ENCODE measurements around the gene U2AF1. TPM values are rescaled to one million over a fixed set of nuclear protein-coding genes. Genes with fewer than 3 reads are reported as not detected.
"Not testable (repeated sequence)": the region's sequence is repeated elsewhere in the genome, so short reads cannot be mapped to it uniquely, and the experiment has no call there.

The U2AF1 gene
- total RNA-seq, 1 experiment from 2014 or later, result 43.9 TPM

DNA sequence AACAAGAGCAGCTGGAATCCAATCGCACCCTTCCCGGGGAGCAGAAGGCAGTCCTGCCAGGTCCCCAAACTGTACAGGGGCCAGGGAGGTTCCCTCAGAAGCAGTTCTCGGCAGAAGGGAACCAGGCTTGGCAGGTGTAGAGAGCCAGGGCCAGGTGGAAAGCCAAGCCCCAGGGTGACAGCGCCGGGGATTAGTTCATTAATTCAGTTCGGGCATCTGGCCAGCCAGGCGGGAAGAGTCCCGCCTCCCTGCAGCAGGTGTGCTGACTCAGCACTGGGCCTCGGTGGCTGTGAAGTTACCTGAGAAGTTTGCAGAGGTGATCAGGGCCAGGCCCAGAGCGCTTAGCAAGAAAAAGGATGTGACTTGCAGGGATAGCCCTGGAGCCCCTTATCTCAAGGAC lies 37.7 kb downstream of the U2AF1 start:
- H3K4me1 ChIP-seq (replicated peaks); H3K36me3 ChIP-seq; H3K4me3 ChIP-seq; DNase-seq (ENCODE audit: low read depth in 1 of 2, low spot score in 2 of 2); H3K27me3 ChIP-seq (replicated peaks); H3K27ac ChIP-seq; H3K9me3 ChIP-seq (replicated peaks): not testable (repeated sequence)

DNA sequence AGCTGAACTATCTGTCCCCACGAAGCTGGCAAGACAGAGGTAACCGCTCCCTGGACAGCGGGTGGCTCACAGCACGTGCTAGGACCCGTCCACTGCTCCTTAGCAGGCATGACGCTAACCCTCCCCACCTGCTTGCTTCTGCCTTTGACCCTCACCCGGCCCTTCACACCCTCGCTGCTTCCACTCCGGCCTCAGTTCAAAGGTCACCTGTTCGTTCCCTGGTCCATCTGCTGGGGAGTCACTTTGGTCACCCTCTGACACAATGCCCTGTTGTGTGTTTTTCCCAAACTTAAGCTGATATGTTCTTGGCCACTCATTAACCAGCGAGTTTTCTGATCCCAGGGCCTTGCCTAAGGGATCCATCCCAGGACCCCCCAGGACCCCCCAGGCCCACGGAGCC lies 39.3 kb downstream of the U2AF1 start:
- not testable (repeated sequence) for H3K27ac ChIP-seq; H3K4me1 ChIP-seq (replicated peaks); H3K36me3 ChIP-seq; H3K9me3 ChIP-seq (replicated peaks); H3K4me3 ChIP-seq; DNase-seq (ENCODE audit: low read depth in 1 of 2, low spot score in 2 of 2); H3K27me3 ChIP-seq (replicated peaks)

DNA sequence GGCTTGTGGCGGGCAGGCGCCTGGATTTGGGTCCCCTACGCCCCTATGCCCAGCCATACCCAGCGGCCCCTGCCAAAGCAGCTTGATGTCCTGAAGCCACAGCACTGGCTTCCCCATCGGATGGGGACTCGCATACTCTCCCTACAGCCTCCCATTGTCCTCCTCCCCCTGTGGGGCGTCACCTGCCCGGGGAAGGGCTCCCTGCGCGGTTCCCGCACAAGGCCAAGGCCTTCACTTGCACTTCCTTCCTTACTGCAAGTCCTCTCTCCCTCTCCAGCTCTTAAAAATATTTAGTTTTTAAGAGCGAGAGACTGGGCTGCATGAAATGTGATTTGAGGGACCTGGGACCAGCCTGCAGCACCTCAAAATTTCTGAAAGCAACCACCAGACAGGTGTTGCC lies 40.7 kb downstream of the U2AF1 start:
- H3K4me1 ChIP-seq (replicated peaks); DNase-seq (ENCODE audit: low read depth in 1 of 2, low spot score in 2 of 2); H3K27ac ChIP-seq; H3K4me3 ChIP-seq; H3K36me3 ChIP-seq; H3K27me3 ChIP-seq (replicated peaks); H3K9me3 ChIP-seq (replicated peaks): not testable (repeated sequence)

DNA sequence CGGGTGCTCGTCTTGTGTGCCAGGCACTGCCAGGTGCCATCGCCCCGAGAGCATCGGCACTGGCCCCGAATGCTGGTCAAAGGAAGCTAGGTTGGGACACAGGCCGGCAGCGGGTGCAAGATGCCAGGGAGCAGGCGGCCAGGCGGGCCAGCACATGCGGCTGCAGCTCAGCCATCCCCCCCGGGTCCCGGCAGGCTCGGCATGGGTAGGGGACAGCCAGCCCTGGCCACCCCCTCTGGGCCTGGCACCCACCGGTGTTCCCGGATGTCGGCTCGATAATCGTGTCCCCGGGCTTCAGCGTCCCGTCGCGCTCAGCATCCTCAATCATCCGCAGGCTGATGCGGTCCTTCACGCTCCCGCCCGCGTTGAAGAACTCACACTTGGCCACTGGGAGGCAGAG lies 41.4 kb downstream of the U2AF1 start:
- not testable (repeated sequence) for H3K4me1 ChIP-seq (replicated peaks); H3K36me3 ChIP-seq; H3K27ac ChIP-seq; DNase-seq (ENCODE audit: low read depth in 1 of 2, low spot score in 2 of 2); H3K27me3 ChIP-seq (replicated peaks); H3K9me3 ChIP-seq (replicated peaks); H3K4me3 ChIP-seq

DNA sequence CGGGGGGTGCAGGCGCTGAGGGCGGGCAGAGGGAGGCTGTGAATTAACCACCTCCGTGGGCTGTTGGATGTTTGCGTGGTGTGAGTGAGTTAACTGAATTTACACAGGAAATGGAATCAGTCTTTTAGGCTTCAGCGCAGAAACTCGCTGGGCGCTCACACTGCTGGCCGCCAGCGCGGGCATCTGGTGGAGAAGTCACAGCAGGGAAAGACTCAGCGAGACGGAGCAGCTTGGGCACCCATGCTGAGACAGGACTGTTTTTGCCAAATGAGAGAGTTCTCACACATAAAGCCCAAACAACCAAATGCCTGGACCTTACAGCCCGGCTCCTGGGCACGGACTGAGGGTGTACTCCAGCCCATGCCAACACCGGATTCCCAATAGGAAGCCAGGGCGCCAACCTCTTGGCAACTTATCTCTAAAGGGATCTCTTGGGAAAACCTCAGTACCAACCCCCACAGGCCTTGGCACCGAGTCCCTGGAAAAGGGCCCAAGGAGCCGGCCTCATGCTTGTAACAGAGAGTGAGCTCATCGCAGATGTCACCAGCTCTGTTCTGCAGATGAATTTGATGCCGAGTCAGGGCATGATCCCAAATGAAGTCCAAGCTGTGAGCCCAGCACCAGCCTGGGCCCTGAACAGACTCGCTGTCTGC lies 43.0 kb downstream of the U2AF1 start:
- not testable (repeated sequence) for H3K4me3 ChIP-seq; H3K9me3 ChIP-seq (replicated peaks); H3K27ac ChIP-seq; H3K4me1 ChIP-seq (replicated peaks); H3K27me3 ChIP-seq (replicated peaks); H3K36me3 ChIP-seq; DNase-seq (ENCODE audit: low read depth in 1 of 2, low spot score in 2 of 2)

DNA sequence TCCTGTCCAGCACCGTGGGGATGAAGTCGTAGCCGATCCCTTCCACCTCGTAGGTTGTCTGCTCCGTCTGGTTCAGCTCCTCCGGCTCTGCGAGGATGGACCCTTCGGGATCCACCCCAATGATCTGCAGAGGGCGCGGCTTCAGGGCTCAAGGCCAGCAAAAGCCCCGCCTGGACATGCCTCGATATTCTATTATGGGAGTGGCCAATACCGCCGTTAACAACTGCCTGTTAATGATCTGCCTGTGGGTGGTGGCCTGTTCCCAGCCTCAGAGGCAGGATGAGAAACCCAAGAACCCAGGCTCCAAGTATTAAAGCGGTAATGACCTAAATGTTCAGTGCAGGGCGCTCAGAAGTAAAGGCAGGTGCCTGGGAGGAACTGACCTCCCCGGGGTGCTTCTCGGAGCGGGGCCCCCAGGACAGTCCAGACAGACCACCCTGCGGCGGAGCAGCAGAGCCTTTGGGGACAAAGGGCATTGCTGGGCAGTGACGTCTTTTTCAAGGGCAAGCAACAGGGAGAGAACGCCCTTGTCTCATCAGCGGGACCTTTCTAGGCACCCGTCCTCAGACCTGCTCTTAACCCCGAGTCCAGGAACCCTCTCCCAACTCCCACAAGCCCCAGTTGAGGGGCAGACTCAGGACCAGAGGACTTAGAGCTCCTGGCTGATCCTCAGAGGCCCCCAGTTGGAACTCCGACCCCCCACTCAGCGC lies 44.3 kb downstream of the U2AF1 start:
- H3K36me3 ChIP-seq; H3K4me3 ChIP-seq; H3K4me1 ChIP-seq (replicated peaks); H3K9me3 ChIP-seq (replicated peaks); H3K27me3 ChIP-seq (replicated peaks); DNase-seq (ENCODE audit: low read depth in 1 of 2, low spot score in 2 of 2); H3K27ac ChIP-seq: not testable (repeated sequence)

DNA sequence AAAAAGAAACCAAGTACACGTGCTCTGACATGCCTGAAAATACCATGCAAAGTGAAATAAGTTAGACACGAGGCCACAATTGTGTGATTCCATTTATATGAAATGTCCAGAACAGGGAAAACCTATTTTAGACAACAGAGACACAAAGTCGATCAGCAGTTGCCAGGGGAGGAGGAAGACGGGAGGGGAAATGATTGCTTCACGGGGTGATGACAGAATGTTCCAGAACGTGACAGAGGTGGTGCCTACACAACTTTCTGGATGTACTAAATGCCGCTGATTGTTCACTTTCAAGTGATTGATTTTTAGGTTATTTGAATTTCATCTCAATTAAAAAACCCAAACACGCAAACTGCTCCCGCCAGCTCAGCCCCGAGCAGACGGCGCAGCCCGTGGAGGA lies 54.3 kb downstream of the U2AF1 start:
- not testable (repeated sequence) for H3K4me3 ChIP-seq; H3K36me3 ChIP-seq; H3K27ac ChIP-seq; H3K4me1 ChIP-seq (replicated peaks); DNase-seq (ENCODE audit: low read depth in 1 of 2, low spot score in 2 of 2); H3K9me3 ChIP-seq (replicated peaks); H3K27me3 ChIP-seq (replicated peaks)

DNA sequence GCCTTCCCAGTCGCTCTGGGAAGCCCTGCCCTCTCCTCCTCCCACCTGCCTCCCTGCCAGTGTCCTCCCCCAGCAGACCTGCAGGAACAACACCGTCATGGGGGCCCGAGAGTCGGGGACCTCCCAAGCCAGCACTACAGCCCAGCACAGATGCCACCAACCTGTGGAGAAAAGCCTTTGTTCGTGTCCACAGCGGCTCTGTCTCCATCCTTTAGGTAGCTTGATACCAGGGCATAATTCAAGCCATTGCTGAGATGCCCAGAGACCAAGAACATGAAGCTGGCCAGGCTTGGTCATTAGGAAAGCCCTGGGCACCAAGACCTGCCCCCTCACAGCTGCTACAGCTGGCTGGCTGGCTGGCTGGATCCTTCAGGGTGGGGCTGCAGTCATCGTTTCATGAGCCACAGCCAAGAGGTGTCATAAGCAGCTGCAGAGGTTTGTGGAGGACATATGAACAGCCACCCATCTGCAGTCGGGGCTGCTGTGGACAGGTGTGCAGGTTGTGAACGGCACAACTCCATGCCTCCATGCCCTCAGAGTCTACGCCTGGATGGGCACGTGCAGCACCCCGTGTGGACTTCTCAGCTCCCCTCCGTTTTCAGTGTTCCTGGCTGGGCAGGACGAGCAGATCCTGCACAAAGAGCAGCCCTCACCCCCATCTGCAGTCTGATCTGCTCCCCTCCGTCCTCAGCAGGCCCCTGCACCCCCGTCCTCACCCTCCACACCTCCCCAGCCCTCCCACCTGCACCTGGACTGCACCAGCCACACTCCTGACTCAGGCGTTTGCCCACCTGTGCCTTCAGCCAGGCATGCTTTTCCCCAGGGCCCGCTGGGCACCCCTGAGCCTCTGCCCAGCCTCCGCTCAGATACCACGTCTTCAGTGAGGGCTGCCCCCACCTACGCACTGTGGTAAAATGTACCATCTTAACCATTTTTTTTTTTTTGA lies 61.2 kb downstream of the U2AF1 start:
- H3K27me3 ChIP-seq (replicated peaks); H3K36me3 ChIP-seq; DNase-seq (ENCODE audit: low read depth in 1 of 2, low spot score in 2 of 2); H3K4me1 ChIP-seq (replicated peaks); H3K27ac ChIP-seq; H3K9me3 ChIP-seq (replicated peaks); H3K4me3 ChIP-seq: not testable (repeated sequence)

DNA sequence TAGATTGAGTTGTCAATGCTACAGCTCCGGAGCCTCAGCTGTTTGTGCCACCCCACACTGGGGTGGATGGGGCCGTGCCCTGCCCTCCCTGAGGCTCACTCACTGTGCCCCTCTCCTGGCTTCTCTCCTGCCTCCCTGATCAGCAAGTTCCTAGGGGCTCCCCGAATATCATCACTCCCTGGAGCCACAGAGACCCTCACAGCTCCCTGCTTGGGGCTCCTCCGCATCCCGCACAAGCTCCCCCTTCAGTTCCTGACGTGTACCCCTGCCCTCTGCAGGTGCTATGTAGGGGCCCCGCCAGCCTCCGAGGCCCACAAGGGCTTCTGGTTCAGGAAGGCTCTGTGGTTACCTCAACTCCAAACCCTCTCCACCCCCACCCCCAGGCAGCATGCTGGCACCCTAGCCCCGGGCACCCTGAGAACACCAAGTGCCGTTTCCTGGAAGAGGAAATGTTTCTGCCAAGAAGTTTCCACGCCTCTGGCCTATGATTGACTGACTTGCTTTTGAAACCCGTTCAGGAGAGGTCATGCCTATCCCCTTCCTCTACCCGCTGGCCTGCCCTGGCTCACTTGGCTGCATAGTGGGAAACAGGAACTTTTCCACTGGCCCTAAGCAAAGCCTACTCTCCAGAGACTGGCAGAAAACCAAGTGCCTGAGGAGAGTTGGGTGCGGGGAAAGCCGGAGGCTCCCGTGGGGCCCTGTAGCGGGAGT lies 62.0 kb downstream of the U2AF1 start:
- DNase-seq (ENCODE audit: low read depth in 1 of 2, low spot score in 2 of 2); H3K36me3 ChIP-seq; H3K4me1 ChIP-seq (replicated peaks); H3K9me3 ChIP-seq (replicated peaks); H3K27me3 ChIP-seq (replicated peaks); H3K27ac ChIP-seq; H3K4me3 ChIP-seq: not testable (repeated sequence)

DNA sequence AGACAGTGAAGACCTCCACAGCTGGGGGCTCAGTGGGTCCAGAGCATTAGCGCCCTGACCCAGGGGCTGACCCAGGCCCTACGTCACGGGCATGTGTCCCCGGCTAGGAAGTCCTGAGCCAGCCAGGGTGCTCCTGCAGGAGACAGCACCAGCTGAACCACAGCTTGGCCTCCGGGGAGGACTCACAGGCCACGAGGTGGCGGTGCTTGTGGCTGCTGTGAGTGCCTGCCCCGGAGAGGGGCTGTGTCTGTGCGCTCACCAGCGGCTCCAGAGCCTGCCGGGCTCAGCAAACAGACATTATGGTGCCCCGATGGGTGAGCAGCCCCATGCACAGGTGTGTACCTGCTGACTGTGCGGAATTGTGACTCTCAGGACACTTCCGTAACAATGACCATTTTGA lies 62.8 kb downstream of the U2AF1 start:
- not testable (repeated sequence) for DNase-seq (ENCODE audit: low read depth in 1 of 2, low spot score in 2 of 2); H3K4me1 ChIP-seq (replicated peaks); H3K9me3 ChIP-seq (replicated peaks); H3K27me3 ChIP-seq (replicated peaks); H3K4me3 ChIP-seq; H3K27ac ChIP-seq; H3K36me3 ChIP-seq

DNA sequence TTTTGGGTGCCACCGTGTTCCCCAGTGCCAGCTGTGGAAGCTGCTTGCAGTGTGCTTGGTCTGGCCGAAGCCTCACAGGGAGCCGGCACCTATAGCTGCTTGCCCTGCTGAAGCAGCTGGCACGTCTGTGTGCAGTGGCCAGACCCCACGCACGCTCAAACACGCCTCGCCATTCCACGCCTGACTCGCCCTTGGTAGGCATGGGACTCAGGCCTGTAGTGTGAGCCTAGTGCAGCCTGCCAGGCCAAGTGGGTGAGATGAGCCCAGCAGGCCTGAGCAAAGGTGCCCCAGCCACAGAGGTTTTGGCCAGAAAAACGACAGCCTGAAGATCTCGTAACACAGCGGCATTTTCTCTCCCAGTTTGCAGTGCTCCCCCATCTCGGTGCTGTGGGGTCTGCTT lies 64.1 kb downstream of the U2AF1 start:
- not testable (repeated sequence) for H3K9me3 ChIP-seq (replicated peaks); H3K27ac ChIP-seq; H3K27me3 ChIP-seq (replicated peaks); H3K36me3 ChIP-seq; DNase-seq (ENCODE audit: low read depth in 1 of 2, low spot score in 2 of 2); H3K4me3 ChIP-seq; H3K4me1 ChIP-seq (replicated peaks)
